Glutamatergic neuron (in vitro differentiated cells): ENCODE data around the gene NEURL1B. TPM values are rescaled to one million over a fixed set of nuclear protein-coding genes. Genes with fewer than 3 reads are reported as not detected.

Experiments used
- DNase-seq: peaks from one replicate; pipeline ENCODE4 v3.0.0; 2022
- H3K27ac Mint-ChIP-seq: one replicate; pipeline ENCODE4 v1.8.0; 2020; ENCODE audit warnings: mild to moderate bottlenecking, mixed read lengths, inconsistent platforms; ENCODE audit not compliant: unreplicated experiment
- H3K27me3 Mint-ChIP-seq: one replicate; pipeline ENCODE4 v1.8.0; 2020; ENCODE audit warnings: mild to moderate bottlenecking, moderate library complexity, mixed read lengths, inconsistent platforms; ENCODE audit not compliant: unreplicated experiment
- H3K36me3 Mint-ChIP-seq: one replicate; pipeline ENCODE4 v1.8.0; 2020; ENCODE audit warnings: mild to moderate bottlenecking, mixed read lengths, inconsistent platforms; ENCODE audit not compliant: unreplicated experiment
- H3K4me1 Mint-ChIP-seq: one replicate; pipeline ENCODE4 v1.8.0; 2020; ENCODE audit warnings: mild to moderate bottlenecking, low read depth, mixed read lengths, inconsistent platforms; ENCODE audit not compliant: unreplicated experiment
- H3K4me3 Mint-ChIP-seq: one replicate; pipeline ENCODE4 v1.8.0; 2020; ENCODE audit warnings: mild to moderate bottlenecking, mixed read lengths, inconsistent platforms; ENCODE audit not compliant: unreplicated experiment
- H3K9me3 Mint-ChIP-seq: one replicate; pipeline ENCODE4 v1.8.0; 2020; ENCODE audit warnings: mild to moderate bottlenecking, moderate library complexity, mixed read lengths, inconsistent platforms; ENCODE audit not compliant: unreplicated experiment
- CTCF ChIP-seq: fragments of 200-600 bp; sonication (generic); IDR thresholded peaks from one replicate; pipeline ENCODE4 v1.5.0; 2021; ENCODE audit not compliant: partially characterized antibody, unreplicated experiment
- total RNA-seq: library from RNA; stranded (reverse); fragmentation: NEBNext Ultra II Directional; extraction: Animal tissue kit (Norgen Biotek cat#: 25700); gene quantifications from one replicate; pipeline ENCODE4 v1.2.1, GENCODE V29; 2021; ENCODE audit not compliant: unreplicated experiment

Gene NEURL1B
- total RNA-seq, 1 donor from 2014 or later, result 11.4 TPM

GRCh38 chr5:172623313-172623980 is 17.6 kb upstream of the NEURL1B start:
- H3K27ac Mint-ChIP-seq, result no peak overlapping the region
- peaks cover 6% of the 10 kb centered on the region for H3K4me1 Mint-ChIP-seq
- no peaks in the 10 kb centered on the region for H3K36me3 Mint-ChIP-seq
- no peak for DNase-seq
- TF ChIP-seq CTCF, result no peak
- no peaks in the 10 kb centered on the region for H3K9me3 Mint-ChIP-seq
- H3K4me3 Mint-ChIP-seq, result no peak overlapping the region
- peaks cover 10% of the 10 kb centered on the region for H3K27me3 Mint-ChIP-seq

- Mint-ChIP-seq H3K9me3 (no peaks in the 10 kb centered on the region), H3K36me3 (no peaks in the 10 kb centered on the region), H3K27me3 (peaks cover 10% of the 10 kb centered on the region), H3K27ac (no peak overlapping the region), H3K4me1 (peaks cover 6% of the 10 kb centered on the region), H3K4me3 (peak overlapping the region; percentile 32)
- no peak for DNase-seq
- TF ChIP-seq CTCF, result no peak
Observed at GRCh38 chr5:172624083-172624995, 16.7 kb upstream of the NEURL1B start.

GRCh38 chr5:172624996-172625964 is 15.8 kb upstream of the NEURL1B start:
- Mint-ChIP-seq H3K4me1 (peaks cover 6% of the 10 kb centered on the region), H3K27ac (no peak overlapping the region)
- no peak for TF ChIP-seq CTCF

GRCh38 chr5:172626031-172626581 is 15.0 kb upstream of the NEURL1B start:
- Mint-ChIP-seq H3K4me1 (peaks cover 6% of the 10 kb centered on the region), H3K27me3 (peaks cover 7% of the 10 kb centered on the region), H3K27ac (peak overlapping the region; percentile 48), H3K9me3 (no peaks in the 10 kb centered on the region), H3K36me3 (no peaks in the 10 kb centered on the region), H3K4me3 (no peak overlapping the region)
- DNase-seq, result no peak
- TF ChIP-seq CTCF, result no peak

More at GRCh38 chr5:172624996-172625964, 15.8 kb upstream of the NEURL1B start:
- no peak for DNase-seq
- Mint-ChIP-seq H3K27me3 (peaks cover 10% of the 10 kb centered on the region), H3K4me3 (no peak overlapping the region), H3K9me3 (no peaks in the 10 kb centered on the region), H3K36me3 (no peaks in the 10 kb centered on the region)
